K562 (cell line): Measurements from ENCODE around the gene CHMP2A. TPM values are rescaled to one million over a fixed set of nuclear protein-coding genes. Genes with fewer than 3 reads are reported as not detected.

Experiments used
- ARID1B ChIP-seq: fragments of 450-650 bp; IDR thresholded peaks from 2 replicates; pipeline ENCODE4 v1.6.1; 2016; ENCODE audit warnings: antibody characterized with exemption, mild to moderate bottlenecking, inconsistent platforms
- CEBPZ ChIP-seq: fragments of 150-350 bp; IDR thresholded peaks from 2 replicates; pipeline ENCODE4 v1.6.1; 2014; ENCODE audit warnings: low read depth, mild to moderate bottlenecking, low read length, borderline replicate concordance
- COPS2 ChIP-seq: fragments of 450-650 bp; conservative IDR thresholded peaks from 2 replicates; pipeline ENCODE4 v1.6.1; 2016; ENCODE audit warnings: mild to moderate bottlenecking, moderate library complexity
- E2F8 ChIP-seq: fragments of 450-650 bp; IDR thresholded peaks from 2 replicates; pipeline ENCODE4 v1.7.1; 2018; ENCODE audit warnings: mild to moderate bottlenecking, low read depth; ENCODE audit not compliant: partially characterized antibody
- FOS ChIP-seq: IDR thresholded peaks from 3 replicates; pipeline ENCODE4 v1.6.1; 2011; ENCODE audit not compliant: insufficient read length; ENCODE audit errors: extremely low read depth
- FOXP4 ChIP-seq: sonication (generic); formaldehyde crosslinking; IDR thresholded peaks from 2 replicates; pipeline ENCODE4 v1.8.0; 2022; ENCODE audit warnings: mild to moderate bottlenecking, missing genetic modification reagents, borderline replicate concordance
- GATAD2A ChIP-seq: fragments of 450-650 bp; IDR thresholded peaks from 2 replicates; pipeline ENCODE4 v1.6.1; 2017
- HNRNPK ChIP-seq: fragments of 200-400 bp; formaldehyde crosslinking; IDR thresholded peaks from one replicate; pipeline ENCODE4 v1.6.1; 2018; ENCODE audit warnings: mild to moderate bottlenecking, low read depth, low read length; ENCODE audit not compliant: poor library complexity, severe bottlenecking
- MEF2D ChIP-seq: conservative IDR thresholded peaks from 2 replicates; pipeline ENCODE4 v1.6.1; 2016; ENCODE audit warnings: low read depth, missing genetic modification characterization, missing compliant biosample characterization
- MTF1 ChIP-seq: fragments of 250-450 bp; sonication (Bioruptor Pico); IDR thresholded peaks from 2 replicates; pipeline ENCODE4 v1.9.0; 2021; ENCODE audit warnings: moderate library complexity, mild to moderate bottlenecking, inconsistent platforms, borderline replicate concordance
- RBM34 ChIP-seq: fragments of 200-400 bp; formaldehyde crosslinking; IDR thresholded peaks from 2 replicates; pipeline ENCODE4 v1.6.1; 2018; ENCODE audit warnings: low read length, borderline replicate concordance; ENCODE audit not compliant: insufficient read depth
- SNAPC5 ChIP-seq: fragments of 250-450 bp; sonication (Bioruptor Pico); IDR thresholded peaks from 2 replicates; pipeline ENCODE4 v1.8.0; 2021; ENCODE audit warnings: moderate library complexity, mild to moderate bottlenecking, inconsistent platforms
- SREBF1 ChIP-seq: fragments of 150-350 bp; IDR thresholded peaks from 2 replicates; pipeline ENCODE4 v1.6.1; 2014; ENCODE audit warnings: antibody characterized with exemption, low read depth, low read length, borderline replicate concordance
- ZNF133 ChIP-seq: fragments of 250-450 bp; sonication (Bioruptor Pico); IDR thresholded peaks from 2 replicates; pipeline ENCODE4 v1.4.0; 2020; ENCODE audit warnings: mild to moderate bottlenecking
- ZNF584 ChIP-seq: fragments of 200-800 bp; sonication (Bioruptor generic); IDR thresholded peaks from 2 replicates; pipeline ENCODE4 v1.6.1; 2016; ENCODE audit warnings: low read depth, mild to moderate bottlenecking, missing genetic modification characterization, missing compliant biosample characterization
- polyA plus RNA-seq, 8 experiments: library from polyadenylated mRNA; depleted of rRNA in 4 of 8; stranded (reverse) in 5 of 8; unstranded in 3 of 8; fragments of >200 nt; fragmentation: Nextera tagmentation in 2 of 8; fragmentation: Illumina TruSeq in 1 of 8; extraction: Ambion mirVana in 2 of 8; extraction: Trizol in 1 of 8; gene quantifications; 2 replicates each; pipeline versions ENCODE4 v1.2.1 to v1.2.3, GENCODE V29; 2011 to 2014; ENCODE audit warnings: inconsistent platforms in 1 of 8, missing spikeins in 1 of 8
- total RNA-seq, 7 experiments: library from RNA; depleted of rRNA in 6 of 7; stranded (reverse); fragments of >200 nt in 6 of 7; fragmentation: Illumina TruSeq in 2 of 7; extraction: Trizol in 2 of 7; gene quantifications; 2 replicates each; pipeline versions ENCODE4 v1.2.1 to v1.2.3, GENCODE V29; 2011 to 2021; ENCODE audit warnings: low replicate concordance in 1 of 7

CHMP2A gene
- total and polyA plus RNA-seq, 9 of the 15 experiments (the other 6 are each of a cell fraction or from before 2014, with no cell fraction given), result 57.6 to 159 (median 87.2) TPM

GRCh38 chr19:58543826-58544590 is 10.9 kb downstream of the CHMP2A start, which contains the start of gene TRIM28 (continued):
- TF ChIP-seq MTF1 (no peak), ZNF133 (no peak), SNAPC5 (CRISPR knock-in tag) (no peak), E2F8 (peak; percentile 73), GATAD2A (no peak), COPS2 (no peak), CEBPZ (no peak), FOXP4 (CRISPR knock-in tag) (peak; percentile 73), ARID1B (peak; percentile 49; the same call in 1 of the 2 replicates), ZNF584 (CRISPR knock-in tag) (no peak), FOS (no peak), HNRNPK (no peak), RBM34 (no peak), SREBF1 (no peak), MEF2D (tag) (no peak)
